ENCODE measurements around the gene CNTNAP5. TPM values are rescaled to one million over a fixed set of nuclear protein-coding genes. Genes with fewer than 3 reads are reported as not detected.

CNTNAP5 gene
- total and polyA plus RNA-seq, 2 of the 4 experiments (the other 2 are of a cell fraction): not detected

DNA sequence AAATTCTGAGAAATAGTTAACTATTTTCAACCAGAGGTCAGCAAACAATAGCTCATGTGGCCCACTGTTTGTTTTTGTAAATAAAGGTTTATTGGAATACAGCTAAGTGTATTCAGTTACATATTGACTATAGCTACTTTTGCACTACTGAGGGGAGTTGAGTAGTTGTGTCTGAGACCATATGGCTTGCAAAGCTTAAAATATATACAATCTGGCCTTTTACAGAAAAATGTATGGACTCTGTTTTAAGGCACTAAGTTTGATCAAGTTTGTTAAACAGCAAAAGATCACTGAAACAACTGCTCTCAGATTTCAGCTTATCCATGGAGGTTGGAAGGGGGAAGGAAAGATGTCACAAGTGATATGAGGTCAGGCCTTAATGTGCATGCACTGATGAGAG, 667.1 kb downstream of the CNTNAP5 start:
- Histone ChIP-seq H3K18ac (ENCODE audit: low read depth, low read length) (no peak overlapping the region), H3K79me1 (ENCODE audit: low read depth in 1 of 2, low read length in 2 of 2) (no peaks in the 10 kb centered on the region), H3K27me3 (ENCODE audit: control insufficient read depth, insufficient read depth, low read length) (no peaks in the 10 kb centered on the region), H4K8ac (ENCODE audit: low read depth in 2 of 2, low read length in 2 of 2) (no peak overlapping the region), H3K56ac (ENCODE audit: extremely low read depth, insufficient read depth, low read length) (no peak overlapping the region), H2AK5ac (ENCODE audit: low read depth, low read length) (no peak overlapping the region), H3K23ac (ENCODE audit: low read depth, low read length) (no peak overlapping the region), H2AK9ac (replicated peaks; ENCODE audit: low read depth, low read length, poor library complexity) (no peak overlapping the region), H2AFZ (replicated peaks; ENCODE audit: low read length, poor library complexity) (no peak overlapping the region), H2BK15ac (ENCODE audit: low read depth, low read length) (no peak overlapping the region), H4K91ac (ENCODE audit: insufficient read depth, low read depth, low read length) (no peak overlapping the region), H3K4me1 (ENCODE audit: control insufficient read depth, insufficient read depth, low read length) (no peaks in the 10 kb centered on the region; the same call in 1 of the 2 replicates), H2BK20ac (ENCODE audit: low read depth, low read length) (no peak overlapping the region), H3K14ac (replicated peaks; ENCODE audit: low read depth, low read length) (no peak overlapping the region), H3K27ac (ENCODE audit: insufficient read depth, low read length) (no peak overlapping the region), H3K9me3 (ENCODE audit: control insufficient read depth, insufficient read depth, low read length) (peaks cover 6% of the 10 kb centered on the region), H3K4me3 (ENCODE audit: insufficient read depth, low read depth, low read length) (no peak overlapping the region), H2BK5ac (ENCODE audit: low read depth, low read length, poor library complexity, severe bottlenecking) (no peak overlapping the region), H4K20me1 (ENCODE audit: insufficient read depth, low read length) (no peaks in the 10 kb centered on the region), H4K5ac (ENCODE audit: low read depth, low read length) (no peak overlapping the region), H3K9me1 (ENCODE audit: insufficient read depth, low read length) (no peaks in the 10 kb centered on the region), H2BK120ac (ENCODE audit: low read depth, low read length) (no peak overlapping the region), H3K36me3 (ENCODE audit: control insufficient read depth, insufficient read depth, low read length) (no peaks in the 10 kb centered on the region), H3K4ac (ENCODE audit: low read depth, low read length) (no peak overlapping the region), H3K4me2 (ENCODE audit: low read depth, low read length) (no peak overlapping the region), H3K9ac (ENCODE audit: low read depth, low read length) (no peak overlapping the region)
- intact Hi-C loops (cut with micrococcal nuclease): no loop called here
- TF ChIP-seq FOS (IDR thresholded peaks at IDR 0.05; ENCODE audit: low read depth, low read length) (no peak), MAZ (IDR thresholded peaks at IDR 0.05; ENCODE audit: borderline replicate concordance, low read depth, low read length) (no peak), MAFK (IDR thresholded peaks at IDR 0.05; ENCODE audit: low read depth, low read length) (no peak), RFX5 (IDR thresholded peaks at IDR 0.05; ENCODE audit: low read depth, low read length) (no peak), MXI1 (IDR thresholded peaks at IDR 0.05; ENCODE audit: borderline replicate concordance, low read depth, low read length) (no peak), CEBPB (IDR thresholded peaks at IDR 0.05; ENCODE audit: low read depth, low read length) (no peak), BHLHE40 (IDR thresholded peaks at IDR 0.05; ENCODE audit: low read depth, low read length) (no peak), NFE2L2 (IDR thresholded peaks at IDR 0.05; ENCODE audit: low read depth, low read length) (no peak), CHD1 (IDR thresholded peaks at IDR 0.05; ENCODE audit: low read depth, low read length) (no peak), RCOR1 (IDR thresholded peaks at IDR 0.05; ENCODE audit: insufficient replicate concordance, low read length) (no peak), POLR2A (IDR thresholded peaks at IDR 0.05; ENCODE audit: low read depth, low read length) (no peak), RAD21 (IDR thresholded peaks at IDR 0.05; ENCODE audit: low read length) (no peak), SMC3 (IDR thresholded peaks at IDR 0.05; ENCODE audit: low read depth, low read length) (no peak)
- TF ChIP-seq, protein P1, sequence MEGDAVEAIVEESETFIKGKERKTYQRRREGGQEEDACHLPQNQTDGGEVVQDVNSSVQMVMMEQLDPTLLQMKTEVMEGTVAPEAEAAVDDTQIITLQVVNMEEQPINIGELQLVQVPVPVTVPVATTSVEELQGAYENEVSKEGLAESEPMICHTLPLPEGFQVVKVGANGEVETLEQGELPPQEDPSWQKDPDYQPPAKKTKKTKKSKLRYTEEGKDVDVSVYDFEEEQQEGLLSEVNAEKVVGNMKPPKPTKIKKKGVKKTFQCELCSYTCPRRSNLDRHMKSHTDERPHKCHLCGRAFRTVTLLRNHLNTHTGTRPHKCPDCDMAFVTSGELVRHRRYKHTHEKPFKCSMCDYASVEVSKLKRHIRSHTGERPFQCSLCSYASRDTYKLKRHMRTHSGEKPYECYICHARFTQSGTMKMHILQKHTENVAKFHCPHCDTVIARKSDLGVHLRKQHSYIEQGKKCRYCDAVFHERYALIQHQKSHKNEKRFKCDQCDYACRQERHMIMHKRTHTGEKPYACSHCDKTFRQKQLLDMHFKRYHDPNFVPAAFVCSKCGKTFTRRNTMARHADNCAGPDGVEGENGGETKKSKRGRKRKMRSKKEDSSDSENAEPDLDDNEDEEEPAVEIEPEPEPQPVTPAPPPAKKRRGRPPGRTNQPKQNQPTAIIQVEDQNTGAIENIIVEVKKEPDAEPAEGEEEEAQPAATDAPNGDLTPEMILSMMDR (conservative IDR thresholded peaks at IDR 0.05; ENCODE audit: low read depth, low read length): no peak
- TF ChIP-seq, protein P2, sequence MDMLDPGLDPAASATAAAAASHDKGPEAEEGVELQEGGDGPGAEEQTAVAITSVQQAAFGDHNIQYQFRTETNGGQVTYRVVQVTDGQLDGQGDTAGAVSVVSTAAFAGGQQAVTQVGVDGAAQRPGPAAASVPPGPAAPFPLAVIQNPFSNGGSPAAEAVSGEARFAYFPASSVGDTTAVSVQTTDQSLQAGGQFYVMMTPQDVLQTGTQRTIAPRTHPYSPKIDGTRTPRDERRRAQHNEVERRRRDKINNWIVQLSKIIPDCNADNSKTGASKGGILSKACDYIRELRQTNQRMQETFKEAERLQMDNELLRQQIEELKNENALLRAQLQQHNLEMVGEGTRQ (IDR thresholded peaks at IDR 0.05; ENCODE audit: low read depth, low read length): no peak
- TF ChIP-seq, protein P3, sequence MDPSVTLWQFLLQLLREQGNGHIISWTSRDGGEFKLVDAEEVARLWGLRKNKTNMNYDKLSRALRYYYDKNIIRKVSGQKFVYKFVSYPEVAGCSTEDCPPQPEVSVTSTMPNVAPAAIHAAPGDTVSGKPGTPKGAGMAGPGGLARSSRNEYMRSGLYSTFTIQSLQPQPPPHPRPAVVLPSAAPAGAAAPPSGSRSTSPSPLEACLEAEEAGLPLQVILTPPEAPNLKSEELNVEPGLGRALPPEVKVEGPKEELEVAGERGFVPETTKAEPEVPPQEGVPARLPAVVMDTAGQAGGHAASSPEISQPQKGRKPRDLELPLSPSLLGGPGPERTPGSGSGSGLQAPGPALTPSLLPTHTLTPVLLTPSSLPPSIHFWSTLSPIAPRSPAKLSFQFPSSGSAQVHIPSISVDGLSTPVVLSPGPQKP (IDR thresholded peaks at IDR 0.05; ENCODE audit: borderline replicate concordance, low read depth, low read length): no peak
- dilution Hi-C loops (cut with HindIII; ENCODE audit: low sequenced_read_pairs, unreplicated experiment): no loop called here
- no peak for DNase-seq
- no TSS peak for BruUV-seq (replicated peaks)
- no peak for ATAC-seq (ENCODE audit: low read depth)
- ChIA-PET CTCF (interaction anchor here (0.9 kb wide), 1 partner anchor 9 kb away, joined by 4 read pairs; no protein-coding TSS in a partner anchor), POLR2A (ENCODE audit: unreplicated experiment) (no interaction called here)
- in situ Hi-C loops (cut with MboI; ENCODE audit: low sequenced_read_pairs): no loop called here

Measured in IMR-90 (cell line).